ENCODE data around the gene PPP1R37.

Gene PPP1R37

DNA sequence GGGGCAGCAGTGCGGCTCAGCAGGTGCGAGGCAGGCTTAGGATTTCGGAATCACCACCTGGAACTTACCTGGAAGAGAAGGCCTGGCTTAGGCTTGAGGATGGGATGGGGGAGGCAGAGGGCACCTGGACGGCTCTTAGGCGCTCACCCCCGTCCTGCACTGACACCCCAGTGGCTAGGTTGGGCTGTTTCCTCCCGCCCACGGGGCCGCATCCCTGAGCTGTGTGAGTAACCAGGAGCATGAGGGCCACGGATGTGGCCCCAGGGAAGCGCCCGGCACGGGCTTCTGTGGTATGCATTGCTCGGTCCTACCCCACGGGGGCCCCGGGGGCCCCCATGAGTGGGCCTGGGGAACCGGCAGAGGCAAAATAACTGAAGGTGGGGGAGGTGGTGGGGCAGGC, 70.2 kb downstream of the PPP1R37 start:
- no peak for DNase-seq (ENCODE audit: low read depth)
- no peak overlapping the region for H3K4me3 ChIP-seq (ENCODE audit: low read depth, low read length)
- TF ChIP-seq, protein P1, sequence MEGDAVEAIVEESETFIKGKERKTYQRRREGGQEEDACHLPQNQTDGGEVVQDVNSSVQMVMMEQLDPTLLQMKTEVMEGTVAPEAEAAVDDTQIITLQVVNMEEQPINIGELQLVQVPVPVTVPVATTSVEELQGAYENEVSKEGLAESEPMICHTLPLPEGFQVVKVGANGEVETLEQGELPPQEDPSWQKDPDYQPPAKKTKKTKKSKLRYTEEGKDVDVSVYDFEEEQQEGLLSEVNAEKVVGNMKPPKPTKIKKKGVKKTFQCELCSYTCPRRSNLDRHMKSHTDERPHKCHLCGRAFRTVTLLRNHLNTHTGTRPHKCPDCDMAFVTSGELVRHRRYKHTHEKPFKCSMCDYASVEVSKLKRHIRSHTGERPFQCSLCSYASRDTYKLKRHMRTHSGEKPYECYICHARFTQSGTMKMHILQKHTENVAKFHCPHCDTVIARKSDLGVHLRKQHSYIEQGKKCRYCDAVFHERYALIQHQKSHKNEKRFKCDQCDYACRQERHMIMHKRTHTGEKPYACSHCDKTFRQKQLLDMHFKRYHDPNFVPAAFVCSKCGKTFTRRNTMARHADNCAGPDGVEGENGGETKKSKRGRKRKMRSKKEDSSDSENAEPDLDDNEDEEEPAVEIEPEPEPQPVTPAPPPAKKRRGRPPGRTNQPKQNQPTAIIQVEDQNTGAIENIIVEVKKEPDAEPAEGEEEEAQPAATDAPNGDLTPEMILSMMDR (IDR thresholded peaks at IDR 0.05; ENCODE audit: low read depth, low read length, missing control alignments), result no peak

DNA sequence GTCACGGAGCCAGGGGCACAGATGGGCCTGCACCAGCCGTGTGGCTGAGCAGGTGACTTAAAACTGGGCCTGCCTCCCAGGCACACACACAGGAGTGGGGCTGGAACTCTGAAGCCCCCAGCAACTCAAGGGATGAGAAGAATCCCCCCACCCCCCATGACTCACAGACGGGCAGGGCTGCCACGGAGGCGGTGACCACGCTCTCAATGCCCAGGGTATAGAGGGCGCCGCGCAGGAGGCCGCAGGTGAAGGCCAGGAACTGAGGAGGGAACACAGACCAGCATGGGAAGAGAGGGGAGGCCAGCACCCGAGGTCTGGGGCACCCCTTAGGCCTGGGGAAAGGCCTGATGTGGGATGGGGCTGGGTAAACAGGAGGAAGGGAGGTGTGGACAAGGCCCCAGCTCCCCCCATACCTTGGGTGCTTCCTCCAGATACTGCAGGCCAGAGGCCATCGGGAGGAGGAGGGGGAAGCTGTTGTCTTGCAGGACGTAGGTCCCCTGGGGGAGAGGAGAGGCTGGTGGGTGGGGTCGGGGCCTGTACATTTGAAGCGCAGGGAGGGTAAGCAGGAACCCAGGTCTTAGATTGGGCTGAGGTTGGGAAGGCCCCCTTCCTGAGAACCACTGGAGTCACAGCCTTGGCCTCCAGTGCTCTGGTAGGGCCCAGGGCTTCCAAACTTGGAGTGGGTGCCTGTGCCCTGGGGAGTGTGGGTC, 70.9 kb downstream of the PPP1R37 start:
- H3K4me3 ChIP-seq (ENCODE audit: low read depth, low read length), result no peak overlapping the region
- DNase-seq (ENCODE audit: low read depth), result no peak
- TF ChIP-seq, protein P1 (IDR thresholded peaks at IDR 0.05; ENCODE audit: low read depth, low read length, missing control alignments), result no peak

DNA sequence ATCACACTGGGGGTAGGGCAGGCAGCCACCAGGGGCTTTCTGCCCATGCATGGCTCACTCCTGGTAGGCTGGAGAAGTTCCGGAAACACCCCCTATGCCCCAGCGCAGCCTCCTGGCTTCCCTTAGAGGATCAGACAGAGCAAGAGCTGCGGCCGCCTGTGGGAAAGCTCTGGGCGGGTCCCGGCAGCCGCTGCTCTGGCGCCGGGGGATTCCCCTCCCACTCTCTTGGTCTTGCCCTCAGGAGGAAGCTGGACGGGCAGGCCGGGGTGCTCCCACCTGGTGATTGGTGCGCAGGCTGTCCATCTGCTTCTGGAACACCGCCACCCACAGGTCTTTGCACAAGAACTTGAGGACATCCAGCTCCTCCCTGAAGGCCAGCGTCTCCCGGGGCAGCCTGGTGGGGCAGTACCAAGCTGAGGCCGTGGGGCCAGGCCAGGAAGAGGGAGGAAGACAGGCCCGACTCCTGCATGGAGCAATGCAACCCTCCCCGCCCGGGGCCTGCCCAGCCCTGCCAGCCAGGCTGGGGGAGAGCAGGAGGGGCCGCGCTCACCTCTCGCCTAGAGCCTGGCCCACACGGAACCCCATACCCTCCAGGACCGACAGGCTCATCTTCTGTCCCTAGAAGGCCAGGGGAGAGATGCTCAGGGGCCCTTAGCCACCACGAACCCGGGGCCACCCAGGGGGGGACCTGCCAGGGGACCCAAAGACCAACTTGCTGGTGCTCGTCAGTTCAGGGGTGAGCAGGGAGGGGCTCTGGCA, 71.8 kb downstream of the PPP1R37 start:
- H3K4me3 ChIP-seq (ENCODE audit: low read depth, low read length), result no peak overlapping the region
- peak; percentile 52 for DNase-seq (ENCODE audit: low read depth)
- TF ChIP-seq, protein P1 (IDR thresholded peaks at IDR 0.05; ENCODE audit: low read depth, low read length, missing control alignments), result no peak

DNA sequence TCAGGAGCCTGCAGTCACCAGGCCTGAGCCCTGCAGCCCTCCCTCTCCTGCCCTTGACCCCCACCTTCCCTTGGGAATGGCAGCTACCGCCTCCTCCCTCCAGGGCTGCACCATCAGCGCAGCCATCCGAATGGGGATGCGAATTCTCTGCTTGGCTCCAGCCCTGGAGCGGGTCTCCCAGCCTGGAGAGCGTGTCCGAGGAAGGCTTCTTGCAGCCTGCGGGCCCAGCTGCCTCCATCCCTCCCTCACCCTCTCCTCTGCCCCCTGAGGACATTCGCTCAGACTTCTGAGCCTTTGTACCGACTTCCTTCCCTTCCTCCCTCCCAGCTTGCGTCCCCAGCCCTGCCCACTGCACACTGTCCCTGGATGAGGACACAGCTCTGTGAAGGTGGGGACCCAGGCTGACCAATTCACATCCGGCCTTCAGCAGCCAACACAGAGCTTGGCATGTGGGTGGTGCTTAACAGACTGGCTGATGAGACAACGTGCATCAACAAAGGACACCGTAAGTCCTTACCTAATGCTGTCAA, 73.8 kb downstream of the PPP1R37 start:
- no peak for DNase-seq (ENCODE audit: low read depth)
- TF ChIP-seq, protein P1 (IDR thresholded peaks at IDR 0.05; ENCODE audit: low read depth, low read length, missing control alignments), result no peak
- no peak overlapping the region for H3K4me3 ChIP-seq (ENCODE audit: low read depth, low read length)

DNA sequence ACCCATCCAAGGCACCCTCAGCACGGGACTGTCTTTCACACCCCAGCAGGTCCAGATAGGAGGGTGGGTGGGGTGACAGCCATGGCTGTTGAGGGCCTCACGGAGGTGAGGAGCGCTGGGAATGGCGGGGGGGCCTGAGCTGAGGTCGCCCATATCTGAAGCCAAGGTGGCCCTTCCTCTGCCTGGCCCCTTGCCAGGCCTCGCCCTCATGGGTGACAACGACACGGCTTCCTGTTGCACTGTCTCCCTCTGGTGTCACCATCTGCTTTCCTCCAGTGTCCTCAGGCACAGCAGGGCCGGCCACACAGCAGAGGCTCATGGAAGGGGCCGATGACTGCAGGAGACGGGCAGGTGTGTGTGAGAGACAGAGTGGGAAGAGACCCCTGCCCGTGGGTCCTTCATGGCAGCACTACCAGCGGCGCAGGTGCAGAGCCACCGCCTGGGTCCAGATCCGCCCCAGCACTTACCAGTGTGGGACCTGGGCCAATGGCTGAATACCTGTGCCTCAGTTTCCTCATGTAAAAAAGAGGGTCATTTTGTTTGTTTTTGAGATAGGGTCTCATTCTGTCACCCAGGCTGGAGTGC, 75.9 kb downstream of the PPP1R37 start:
- TF ChIP-seq, protein P1 (IDR thresholded peaks at IDR 0.05; ENCODE audit: low read depth, low read length, missing control alignments), result no peak
- no peak overlapping the region for H3K4me3 ChIP-seq (ENCODE audit: low read depth, low read length)
- no peak for DNase-seq (ENCODE audit: low read depth)

DNA sequence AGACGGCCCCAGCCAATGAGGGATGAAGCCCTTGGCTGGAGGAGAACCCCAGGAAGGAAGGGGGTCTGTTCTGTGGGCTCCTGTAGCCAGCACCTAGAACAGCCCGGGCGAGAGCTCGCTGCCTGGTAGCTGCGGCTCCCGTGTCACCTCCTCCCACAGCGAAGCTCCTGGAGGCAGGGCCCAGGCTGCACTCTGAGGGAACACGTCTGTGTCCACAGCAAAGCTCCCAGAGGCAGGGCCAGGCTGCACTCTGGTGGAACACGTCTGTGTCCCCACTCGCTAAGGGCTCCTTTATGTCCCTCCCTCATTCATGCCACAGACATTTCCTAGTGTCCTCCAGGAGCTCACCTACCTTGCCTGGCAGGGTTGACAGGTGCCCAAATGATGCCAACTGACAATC, 76.6 kb downstream of the PPP1R37 start:
- DNase-seq (ENCODE audit: low read depth), result no peak
- TF ChIP-seq, protein P1 (IDR thresholded peaks at IDR 0.05; ENCODE audit: low read depth, low read length, missing control alignments), result no peak
- no peak overlapping the region for H3K4me3 ChIP-seq (ENCODE audit: low read depth, low read length)
